ENCODE results near the gene ROBO1. TPM values are rescaled to one million over a fixed set of nuclear protein-coding genes. Genes with fewer than 3 reads are reported as not detected.

Gene ROBO1
- total RNA-seq, 2 experiments from 2014 or later: 0.36 to 0.69 TPM

GRCh38 chr3:78717041-78717440 is 1050.8 kb downstream of the ROBO1 start:
- DNase-seq (no peak), ATAC-seq (ENCODE audit: poor library complexity) (no peak)
- H3K27me3 Mint-ChIP-seq: no peaks in the 10 kb centered on the region
- no peaks in the 10 kb centered on the region for H3K27me3 ChIP-seq (ENCODE audit: control insufficient read depth in 1 of 2, insufficient read depth in 2 of 2, low read length in 2 of 2)
- no peaks in the 10 kb centered on the region for H3K36me3 ChIP-seq (ENCODE audit: insufficient read depth, low read length)
- no peak overlapping the region for H3K27ac Mint-ChIP-seq
- H3K4me1 Mint-ChIP-seq (ENCODE audit: low read depth): peaks cover 4% of the 10 kb centered on the region
- H3K4me1 ChIP-seq (ENCODE audit: insufficient read depth, low read length): no peaks in the 10 kb centered on the region
- H3K4me3 Mint-ChIP-seq: no peak overlapping the region
- H3K36me3 Mint-ChIP-seq (ENCODE audit: low read depth): no peaks in the 10 kb centered on the region
- ChIA-PET CTCF (no interaction called here), POLR2A (no interaction called here)
- TF ChIP-seq CTCF (IDR thresholded peaks at IDR 0.05): no peak
- H3K27ac ChIP-seq (ENCODE audit: low read depth in 1 of 2, low read length in 2 of 2): no peak overlapping the region
- intact Hi-C loops (cut with DNase I, micrococcal nuclease): no loop called here
- no peak overlapping the region for H3K4me3 ChIP-seq (ENCODE audit: low read length)
- H3K9me3 Mint-ChIP-seq: no peaks in the 10 kb centered on the region
- peaks cover 0 to 4% of the 10 kb centered on the region in 2 experiments for H3K9me3 ChIP-seq (ENCODE audit: control insufficient read depth in 1 of 2, insufficient read depth in 1 of 2, low read length in 2 of 2)

GRCh38 chr3:78712941-78713340 is 1054.9 kb downstream of the ROBO1 start:
- no peak overlapping the region for H3K27ac Mint-ChIP-seq
- intact Hi-C loops (cut with DNase I, micrococcal nuclease): no loop called here
- H3K4me1 ChIP-seq (ENCODE audit: insufficient read depth, low read length): no peaks in the 10 kb centered on the region
- H3K9me3 ChIP-seq (ENCODE audit: control insufficient read depth in 1 of 2, insufficient read depth in 1 of 2, low read length in 2 of 2): peaks cover 0 to 8% of the 10 kb centered on the region in 2 experiments
- peaks cover 4% of the 10 kb centered on the region for H3K4me1 Mint-ChIP-seq (ENCODE audit: low read depth)
- ATAC-seq (ENCODE audit: poor library complexity) (no peak), DNase-seq (no peak)
- no peak for TF ChIP-seq CTCF (IDR thresholded peaks at IDR 0.05)
- ChIA-PET CTCF (no interaction called here), POLR2A (no interaction called here)
- no peaks in the 10 kb centered on the region for H3K27me3 Mint-ChIP-seq
- no peaks in the 10 kb centered on the region for H3K27me3 ChIP-seq (ENCODE audit: control insufficient read depth in 1 of 2, insufficient read depth in 2 of 2, low read length in 2 of 2)
- H3K36me3 ChIP-seq (ENCODE audit: insufficient read depth, low read length): no peaks in the 10 kb centered on the region
- H3K36me3 Mint-ChIP-seq (ENCODE audit: low read depth): no peaks in the 10 kb centered on the region
- no peak overlapping the region for H3K4me3 ChIP-seq (ENCODE audit: low read length)
- no peak overlapping the region for H3K27ac ChIP-seq (ENCODE audit: low read depth in 1 of 2, low read length in 2 of 2)
- H3K4me3 Mint-ChIP-seq: no peak overlapping the region
- H3K9me3 Mint-ChIP-seq: no peaks in the 10 kb centered on the region

GRCh38 chr3:78712270-78712669 is 1055.5 kb downstream of the ROBO1 start:
- ChIA-PET POLR2A (no interaction called here), CTCF (no interaction called here)
- DNase-seq (no peak), ATAC-seq (ENCODE audit: poor library complexity) (no peak)
- Histone ChIP-seq H3K4me1 (ENCODE audit: insufficient read depth, low read length) (no peaks in the 10 kb centered on the region), H3K27ac (ENCODE audit: low read depth in 1 of 2, low read length in 2 of 2) (no peak overlapping the region), H3K36me3 (ENCODE audit: insufficient read depth, low read length) (no peaks in the 10 kb centered on the region), H3K9me3 (ENCODE audit: control insufficient read depth in 1 of 2, insufficient read depth in 1 of 2, low read length in 2 of 2) (peaks cover 0 to 8% of the 10 kb centered on the region in 2 experiments), H3K4me3 (ENCODE audit: low read length) (no peak overlapping the region), H3K27me3 (ENCODE audit: control insufficient read depth in 1 of 2, insufficient read depth in 2 of 2, low read length in 2 of 2) (no peaks in the 10 kb centered on the region)
- H3K36me3 Mint-ChIP-seq (ENCODE audit: low read depth): no peaks in the 10 kb centered on the region
- H3K27ac Mint-ChIP-seq: no peak overlapping the region
- H3K4me1 Mint-ChIP-seq (ENCODE audit: low read depth): peaks cover 4% of the 10 kb centered on the region
- TF ChIP-seq CTCF (IDR thresholded peaks at IDR 0.05): no peak
- intact Hi-C loops (cut with DNase I, micrococcal nuclease): no loop called here
- no peak overlapping the region for H3K4me3 Mint-ChIP-seq
- peaks cover 3% of the 10 kb centered on the region for H3K9me3 Mint-ChIP-seq
- no peaks in the 10 kb centered on the region for H3K27me3 Mint-ChIP-seq

Measured in CD4-positive, alpha-beta T cell (primary cell).